ENCODE measurements around the gene SYTL5.

- TF ChIP-seq EZH2 (IDR thresholded peaks at IDR 0.05; ENCODE audit: insufficient read depth, poor library complexity, severe bottlenecking) (no peak), EZH2phosphoT487 (IDR thresholded peaks at IDR 0.05; ENCODE audit: insufficient read depth, low read depth) (no peak)
Observed at GRCh38 chrX:38028300-38028699, 21.9 kb downstream of the SYTL5 start.

All from GM23248 (cell line).